ENCODE measurements around the gene CPS1.

Gene CPS1

DNA sequence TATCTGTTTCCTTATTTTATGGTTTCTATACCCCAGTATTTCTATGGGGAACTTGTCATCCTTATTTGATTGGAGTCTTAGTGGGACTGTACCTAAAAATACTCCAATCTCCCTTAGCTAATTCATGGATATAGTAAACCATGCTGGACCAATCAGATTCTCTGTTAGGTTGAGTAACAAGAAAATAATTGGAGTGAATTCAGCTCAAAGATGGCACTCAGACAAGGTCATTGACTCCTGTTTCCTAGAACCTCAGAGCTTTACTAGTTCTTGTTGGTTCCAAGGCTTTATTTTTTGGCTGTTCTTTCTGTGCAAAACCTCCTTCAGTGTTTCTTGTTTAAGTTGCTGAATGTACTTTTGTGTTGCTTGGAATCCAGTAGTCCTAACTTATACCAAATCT lies 31.9 kb upstream of the CPS1 start:
- no peak overlapping the region for H3K27ac ChIP-seq (ENCODE audit: extremely low read depth, low read depth, low read length)
- TF ChIP-seq KLF7 (tag by site-specific recombination; IDR thresholded peaks at IDR 0.05; ENCODE audit: borderline replicate concordance), result no peak
- H3K36me3 ChIP-seq (ENCODE audit: control insufficient read depth in 2 of 2, insufficient read depth in 1 of 2, low read length in 2 of 2), result no peaks in the 10 kb centered on the region
- no peaks in the 10 kb centered on the region for H3K4me1 ChIP-seq (ENCODE audit: control insufficient read depth, insufficient read depth, low read length)
- no peak overlapping the region for H3K4me3 ChIP-seq (ENCODE audit: low read depth, low read length)
- no peaks in the 10 kb centered on the region for H3K9me3 ChIP-seq (ENCODE audit: control insufficient read depth, insufficient read depth, low read depth, low read length)
- ChIA-PET POLR2A (no interaction called here), CTCF (no interaction called here)

DNA sequence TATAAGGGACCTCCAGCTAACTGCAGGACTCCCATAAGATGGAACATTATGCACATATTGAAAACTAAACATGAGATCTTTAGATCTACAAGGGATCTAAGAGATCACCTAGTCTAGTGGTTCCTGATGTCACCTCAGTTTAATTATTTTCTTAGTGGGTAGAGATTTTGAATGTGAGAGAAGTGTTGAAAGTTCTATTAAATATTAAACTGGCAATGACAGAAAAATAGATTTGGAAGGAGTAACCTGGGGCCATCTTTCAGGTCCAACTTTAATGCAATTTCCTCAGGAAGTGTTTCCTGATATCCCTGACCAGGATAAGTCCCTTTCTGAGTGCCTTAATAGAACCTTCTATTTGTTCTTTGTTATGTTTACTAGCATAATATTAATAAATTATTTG lies 29.1 kb upstream of the CPS1 start:
- ChIA-PET POLR2A (no interaction called here), CTCF (interaction anchor here (1.1 kb wide), 1 partner anchor 24 kb away, joined by 4 read pairs; no protein-coding TSS in a partner anchor)
- TF ChIP-seq ZNF239 (tag by site-specific recombination; IDR thresholded peaks at IDR 0.05) (no peak), ZFP41 (tag by site-specific recombination; IDR thresholded peaks at IDR 0.05; ENCODE audit: borderline replicate concordance) (no peak)
- Histone ChIP-seq H3K27ac (ENCODE audit: extremely low read depth, low read depth, low read length) (no peak overlapping the region), H3K9me3 (ENCODE audit: control insufficient read depth, insufficient read depth, low read depth, low read length) (no peaks in the 10 kb centered on the region), H3K4me3 (ENCODE audit: low read depth, low read length) (no peak overlapping the region), H3K4me1 (ENCODE audit: control insufficient read depth, insufficient read depth, low read length) (no peaks in the 10 kb centered on the region), H3K36me3 (ENCODE audit: control insufficient read depth in 2 of 2, insufficient read depth in 1 of 2, low read length in 2 of 2) (no peaks in the 10 kb centered on the region)

DNA sequence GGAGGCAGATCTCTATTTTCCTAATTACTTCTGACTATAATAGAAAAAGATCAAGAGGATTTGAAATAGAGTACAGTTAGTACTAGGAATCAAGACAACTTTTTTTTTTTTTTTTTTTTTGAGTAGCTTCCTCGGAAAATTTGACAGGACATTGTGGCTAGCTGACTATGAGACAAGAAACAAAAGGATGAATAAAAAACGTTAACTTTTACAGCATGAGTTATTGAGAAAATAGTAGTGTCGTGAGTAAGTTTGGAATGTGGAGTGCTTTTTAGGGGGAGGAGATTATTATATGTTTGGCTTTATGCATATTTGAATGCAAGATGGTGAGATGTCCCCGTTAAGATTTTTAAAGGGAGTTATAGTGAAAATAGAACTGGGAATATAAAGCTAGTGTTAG lies 27.7 kb upstream of the CPS1 start:
- Histone ChIP-seq H3K9me3 (ENCODE audit: control insufficient read depth, insufficient read depth, low read depth, low read length) (no peaks in the 10 kb centered on the region), H3K36me3 (ENCODE audit: control insufficient read depth in 2 of 2, insufficient read depth in 1 of 2, low read length in 2 of 2) (no peaks in the 10 kb centered on the region), H3K4me1 (ENCODE audit: control insufficient read depth, insufficient read depth, low read length) (no peaks in the 10 kb centered on the region), H3K4me3 (ENCODE audit: low read depth, low read length) (no peak overlapping the region), H3K27ac (ENCODE audit: extremely low read depth, low read depth, low read length) (no peak overlapping the region)
- TF ChIP-seq ZNF335 (tag by site-specific recombination; conservative IDR thresholded peaks at IDR 0.05) (no peak), ZNF211 (tag by site-specific recombination; IDR thresholded peaks at IDR 0.05; ENCODE audit: low read depth) (no peak), ZNF366 (tag by site-specific recombination; conservative IDR thresholded peaks at IDR 0.05) (no peak), HOXD13 (CRISPR knock-in tag; IDR thresholded peaks at IDR 0.05; ENCODE audit: borderline replicate concordance) (no peak), ZNF76 (tag by site-specific recombination; IDR thresholded peaks at IDR 0.05; ENCODE audit: borderline replicate concordance, low read depth) (no peak), ZNF114 (tag by site-specific recombination; IDR thresholded peaks at IDR 0.05) (no peak), KLF7 (tag by site-specific recombination; IDR thresholded peaks at IDR 0.05; ENCODE audit: borderline replicate concordance) (no peak), SCRT1 (tag by site-specific recombination; IDR thresholded peaks at IDR 0.05; ENCODE audit: borderline replicate concordance) (no peak), ZNF548 (tag by site-specific recombination; IDR thresholded peaks at IDR 0.05) (no peak), ZBTB7A (tag by site-specific recombination; IDR thresholded peaks at IDR 0.05; ENCODE audit: low read depth) (no peak), ZSCAN23 (tag by site-specific recombination; IDR thresholded peaks at IDR 0.05) (no peak), ZBTB8A (tag by site-specific recombination; IDR thresholded peaks at IDR 0.05) (no peak), IKZF3 (tag by site-specific recombination; IDR thresholded peaks at IDR 0.05) (no peak), ZNF416 (tag by site-specific recombination; IDR thresholded peaks at IDR 0.05) (no peak), ZFHX2 (tag by site-specific recombination; conservative IDR thresholded peaks at IDR 0.05) (no peak)
- TF ChIP-seq, protein P1, sequence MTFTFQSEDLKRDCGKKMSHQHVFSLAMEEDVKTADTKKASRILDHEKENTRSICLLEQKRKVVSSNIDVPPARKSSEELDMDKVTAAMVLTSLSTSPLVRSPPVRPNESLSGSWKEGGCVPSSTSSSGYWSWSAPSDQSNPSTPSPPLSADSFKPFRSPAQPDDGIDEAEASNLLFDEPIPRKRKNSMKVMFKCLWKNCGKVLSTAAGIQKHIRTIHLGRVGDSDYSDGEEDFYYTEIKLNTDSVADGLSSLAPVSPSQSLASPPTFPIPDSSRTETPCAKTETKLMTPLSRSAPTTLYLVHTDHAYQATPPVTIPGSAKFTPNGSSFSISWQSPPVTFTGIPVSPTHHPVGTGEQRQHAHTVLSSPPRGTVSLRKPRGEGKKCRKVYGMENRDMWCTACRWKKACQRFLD (tag by site-specific recombination; IDR thresholded peaks at IDR 0.05), result no peak
- TF ChIP-seq, protein P2, sequence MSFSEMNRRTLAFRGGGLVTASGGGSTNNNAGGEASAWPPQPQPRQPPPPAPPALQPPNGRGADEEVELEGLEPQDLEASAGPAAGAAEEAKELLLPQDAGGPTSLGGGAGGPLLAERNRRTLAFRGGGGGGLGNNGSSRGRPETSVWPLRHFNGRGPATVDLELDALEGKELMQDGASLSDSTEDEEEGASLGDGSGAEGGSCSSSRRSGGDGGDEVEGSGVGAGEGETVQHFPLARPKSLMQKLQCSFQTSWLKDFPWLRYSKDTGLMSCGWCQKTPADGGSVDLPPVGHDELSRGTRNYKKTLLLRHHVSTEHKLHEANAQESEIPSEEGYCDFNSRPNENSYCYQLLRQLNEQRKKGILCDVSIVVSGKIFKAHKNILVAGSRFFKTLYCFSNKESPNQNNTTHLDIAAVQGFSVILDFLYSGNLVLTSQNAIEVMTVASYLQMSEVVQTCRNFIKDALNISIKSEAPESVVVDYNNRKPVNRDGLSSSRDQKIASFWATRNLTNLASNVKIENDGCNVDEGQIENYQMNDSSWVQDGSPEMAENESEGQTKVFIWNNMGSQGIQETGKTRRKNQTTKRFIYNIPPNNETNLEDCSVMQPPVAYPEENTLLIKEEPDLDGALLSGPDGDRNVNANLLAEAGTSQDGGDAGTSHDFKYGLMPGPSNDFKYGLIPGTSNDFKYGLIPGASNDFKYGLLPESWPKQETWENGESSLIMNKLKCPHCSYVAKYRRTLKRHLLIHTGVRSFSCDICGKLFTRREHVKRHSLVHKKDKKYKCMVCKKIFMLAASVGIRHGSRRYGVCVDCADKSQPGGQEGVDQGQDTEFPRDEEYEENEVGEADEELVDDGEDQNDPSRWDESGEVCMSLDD (tag by site-specific recombination; IDR thresholded peaks at IDR 0.05), result no peak
- TF ChIP-seq, protein P3, sequence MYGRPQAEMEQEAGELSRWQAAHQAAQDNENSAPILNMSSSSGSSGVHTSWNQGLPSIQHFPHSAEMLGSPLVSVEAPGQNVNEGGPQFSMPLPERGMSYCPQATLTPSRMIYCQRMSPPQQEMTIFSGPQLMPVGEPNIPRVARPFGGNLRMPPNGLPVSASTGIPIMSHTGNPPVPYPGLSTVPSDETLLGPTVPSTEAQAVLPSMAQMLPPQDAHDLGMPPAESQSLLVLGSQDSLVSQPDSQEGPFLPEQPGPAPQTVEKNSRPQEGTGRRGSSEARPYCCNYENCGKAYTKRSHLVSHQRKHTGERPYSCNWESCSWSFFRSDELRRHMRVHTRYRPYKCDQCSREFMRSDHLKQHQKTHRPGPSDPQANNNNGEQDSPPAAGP (tag by site-specific recombination; IDR thresholded peaks at IDR 0.05), result no peak
- TF ChIP-seq, protein P4, sequence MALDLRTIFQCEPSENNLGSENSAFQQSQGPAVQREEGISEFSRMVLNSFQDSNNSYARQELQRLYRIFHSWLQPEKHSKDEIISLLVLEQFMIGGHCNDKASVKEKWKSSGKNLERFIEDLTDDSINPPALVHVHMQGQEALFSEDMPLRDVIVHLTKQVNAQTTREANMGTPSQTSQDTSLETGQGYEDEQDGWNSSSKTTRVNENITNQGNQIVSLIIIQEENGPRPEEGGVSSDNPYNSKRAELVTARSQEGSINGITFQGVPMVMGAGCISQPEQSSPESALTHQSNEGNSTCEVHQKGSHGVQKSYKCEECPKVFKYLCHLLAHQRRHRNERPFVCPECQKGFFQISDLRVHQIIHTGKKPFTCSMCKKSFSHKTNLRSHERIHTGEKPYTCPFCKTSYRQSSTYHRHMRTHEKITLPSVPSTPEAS (tag by site-specific recombination; IDR thresholded peaks at IDR 0.05), result no peak
- TF ChIP-seq, protein P5, sequence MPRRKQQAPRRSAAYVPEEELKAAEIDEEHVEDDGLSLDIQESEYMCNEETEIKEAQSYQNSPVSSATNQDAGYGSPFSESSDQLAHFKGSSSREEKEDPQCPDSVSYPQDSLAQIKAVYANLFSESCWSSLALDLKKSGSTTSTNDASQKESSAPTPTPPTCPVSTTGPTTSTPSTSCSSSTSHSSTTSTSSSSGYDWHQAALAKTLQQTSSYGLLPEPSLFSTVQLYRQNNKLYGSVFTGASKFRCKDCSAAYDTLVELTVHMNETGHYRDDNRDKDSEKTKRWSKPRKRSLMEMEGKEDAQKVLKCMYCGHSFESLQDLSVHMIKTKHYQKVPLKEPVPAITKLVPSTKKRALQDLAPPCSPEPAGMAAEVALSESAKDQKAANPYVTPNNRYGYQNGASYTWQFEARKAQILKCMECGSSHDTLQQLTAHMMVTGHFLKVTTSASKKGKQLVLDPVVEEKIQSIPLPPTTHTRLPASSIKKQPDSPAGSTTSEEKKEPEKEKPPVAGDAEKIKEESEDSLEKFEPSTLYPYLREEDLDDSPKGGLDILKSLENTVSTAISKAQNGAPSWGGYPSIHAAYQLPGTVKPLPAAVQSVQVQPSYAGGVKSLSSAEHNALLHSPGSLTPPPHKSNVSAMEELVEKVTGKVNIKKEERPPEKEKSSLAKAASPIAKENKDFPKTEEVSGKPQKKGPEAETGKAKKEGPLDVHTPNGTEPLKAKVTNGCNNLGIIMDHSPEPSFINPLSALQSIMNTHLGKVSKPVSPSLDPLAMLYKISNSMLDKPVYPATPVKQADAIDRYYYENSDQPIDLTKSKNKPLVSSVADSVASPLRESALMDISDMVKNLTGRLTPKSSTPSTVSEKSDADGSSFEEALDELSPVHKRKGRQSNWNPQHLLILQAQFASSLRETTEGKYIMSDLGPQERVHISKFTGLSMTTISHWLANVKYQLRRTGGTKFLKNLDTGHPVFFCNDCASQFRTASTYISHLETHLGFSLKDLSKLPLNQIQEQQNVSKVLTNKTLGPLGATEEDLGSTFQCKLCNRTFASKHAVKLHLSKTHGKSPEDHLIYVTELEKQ (tag by site-specific recombination; IDR thresholded peaks at IDR 0.05; ENCODE audit: borderline replicate concordance), result no peak
- ChIA-PET CTCF (no interaction called here), POLR2A (no interaction called here)
